SK-N-MC (cell line): ENCODE measurements around the gene USP7.

ENCODE experiments used
- DNase-seq: peaks from one replicate; pipeline ENCODE4 v3.0.0-alpha.2; 2011; ENCODE audit warnings: low read depth, low spot score
- H3K27ac ChIP-seq: fragments of 200-600 bp; sonication (generic); 2 replicates; pipeline ENCODE4 v1.5.1; 2016; ENCODE audit warnings: mixed run types
- H3K36me3 ChIP-seq: fragments of 200-600 bp; sonication (generic); 2 replicates; pipeline ENCODE4 v1.6.1; 2017; ENCODE audit warnings: antibody characterized with exemption, low read length, mixed read lengths; ENCODE audit not compliant: insufficient read depth
- H3K4me3 ChIP-seq: fragments of 200-600 bp; sonication (generic); 2 replicates; pipeline ENCODE4 v1.5.1; 2016
- H3K9ac ChIP-seq: fragments of 200-600 bp; sonication (generic); 2 replicates; pipeline ENCODE4 v1.8.0; 2017; ENCODE audit warnings: mixed run types, mixed read lengths; ENCODE audit not compliant: insufficient read length
- H3K9me3 ChIP-seq: fragments of 200-600 bp; sonication (generic); 2 replicates; pipeline ENCODE4 v1.6.1; 2017; ENCODE audit warnings: low read depth, mild to moderate bottlenecking, antibody characterized with exemption, low read length, moderate library complexity, mixed read lengths
- EZH2 ChIP-seq: fragments of 200-600 bp; sonication (generic); IDR thresholded peaks from one replicate; pipeline ENCODE4 v1.6.1; 2017; ENCODE audit warnings: antibody characterized with exemption
- FOXP2 ChIP-seq: optimal IDR thresholded peaks from 2 replicates; pipeline ENCODE3; 2011; ENCODE audit warnings: mild to moderate bottlenecking, moderate library complexity; ENCODE audit not compliant: insufficient read depth; ENCODE audit errors: extremely low read length, control extremely low read depth
- POLR2AphosphoS5 ChIP-seq: IDR thresholded peaks from 2 replicates; pipeline ENCODE4 v1.6.1; 2012; ENCODE audit warnings: mild to moderate bottlenecking, low read depth, low read length, borderline replicate concordance

Gene USP7

GRCh38 chr16:8943966-8944759 lies 19.5 kb downstream of the USP7 start:
- TF ChIP-seq POLR2AphosphoS5 (no peak), EZH2 (no peak), FOXP2 (no peak)
- Histone ChIP-seq H3K4me3 (no peak overlapping the region), H3K27ac (no peak overlapping the region), H3K9ac (no peak overlapping the region), H3K9me3 (no peaks in the 10 kb centered on the region), H3K36me3 (no peaks in the 10 kb centered on the region)
- no peak for DNase-seq

GRCh38 chr16:8943001-8943763 lies 20.5 kb downstream of the USP7 start:
- TF ChIP-seq POLR2AphosphoS5 = no peak
- TF ChIP-seq FOXP2 = no peak
- TF ChIP-seq EZH2 = no peak
- no peak overlapping the region for H3K4me3 ChIP-seq
- H3K27ac ChIP-seq = no peak overlapping the region

DNA sequence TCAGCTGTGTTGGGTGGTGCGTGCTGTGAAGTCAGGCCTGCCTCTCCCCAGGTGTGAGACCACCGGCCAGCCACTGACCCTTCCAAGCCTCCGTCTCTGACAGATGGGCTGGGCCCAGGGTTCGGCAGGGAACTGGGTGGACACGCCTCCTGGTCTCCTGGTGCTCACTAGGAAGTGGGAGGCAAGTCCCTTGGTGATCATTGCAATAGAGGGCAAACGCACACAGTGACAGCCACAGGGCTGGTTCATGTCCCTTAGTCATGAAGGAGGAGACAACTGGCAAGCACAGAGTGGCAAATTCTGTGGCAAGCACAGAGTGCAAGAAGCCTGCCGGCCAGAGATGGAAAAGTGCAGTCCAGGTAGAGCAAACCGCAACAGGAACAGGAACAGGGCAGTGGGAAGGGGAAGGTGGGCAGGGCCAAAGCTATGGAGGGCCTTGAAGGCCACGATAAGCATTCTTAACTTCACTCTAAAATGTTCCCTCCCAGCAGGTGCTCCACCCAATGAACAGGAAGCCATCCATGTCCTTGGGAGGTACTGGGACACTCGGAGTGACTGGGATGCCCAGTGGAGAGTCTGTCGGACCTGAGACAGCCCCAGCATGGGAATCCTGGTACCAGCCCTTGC lies 21.9 kb downstream of the USP7 start:
- no peak for TF ChIP-seq EZH2
- no peak for TF ChIP-seq FOXP2
- no peak for TF ChIP-seq POLR2AphosphoS5
- Histone ChIP-seq H3K36me3 (no peaks in the 10 kb centered on the region), H3K27ac (no peak overlapping the region), H3K9ac (no peak overlapping the region), H3K4me3 (no peak overlapping the region), H3K9me3 (no peaks in the 10 kb centered on the region)
- no peak for DNase-seq

More at GRCh38 chr16:8943001-8943763, 20.5 kb downstream of the USP7 start:
- no peaks in the 10 kb centered on the region for H3K9me3 ChIP-seq
- DNase-seq = no peak
- H3K9ac ChIP-seq = no peak overlapping the region
- no peaks in the 10 kb centered on the region for H3K36me3 ChIP-seq

- H3K36me3 ChIP-seq = no peaks in the 10 kb centered on the region
- no peak overlapping the region for H3K27ac ChIP-seq
- no peak for DNase-seq
- TF ChIP-seq EZH2 = no peak
- TF ChIP-seq FOXP2 = no peak
- no peak for TF ChIP-seq POLR2AphosphoS5
- no peak overlapping the region for H3K4me3 ChIP-seq
- H3K9ac ChIP-seq = no peak overlapping the region
- H3K9me3 ChIP-seq = no peaks in the 10 kb centered on the region
Measured at GRCh38 chr16:8937803-8938202, 25.9 kb downstream of the USP7 start.

DNA sequence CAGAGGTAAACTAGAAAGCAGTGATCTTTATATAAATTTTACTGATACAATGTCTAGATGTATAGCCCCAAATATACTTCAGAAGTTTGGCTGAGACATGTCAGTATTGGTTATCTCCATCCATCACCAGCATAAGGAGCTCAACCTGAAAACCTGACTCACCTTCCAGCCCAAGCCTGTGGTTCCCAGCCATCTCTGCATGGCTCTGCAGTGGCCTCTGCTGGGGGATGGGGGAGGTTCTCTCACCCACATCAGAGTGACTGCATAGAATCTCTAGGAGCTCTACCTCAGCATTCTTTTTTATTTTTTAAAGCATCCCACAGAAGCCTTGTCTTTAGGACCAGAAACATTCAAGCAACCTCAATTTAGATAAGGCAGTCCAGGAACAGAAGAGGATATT lies 27.3 kb downstream of the USP7 start:
- H3K9ac ChIP-seq = no peak overlapping the region
- no peak for DNase-seq
- H3K4me3 ChIP-seq = no peak overlapping the region
- no peak overlapping the region for H3K27ac ChIP-seq
- H3K9me3 ChIP-seq = no peaks in the 10 kb centered on the region
- no peak for TF ChIP-seq POLR2AphosphoS5
- TF ChIP-seq EZH2 = no peak
- TF ChIP-seq FOXP2 = no peak
- no peaks in the 10 kb centered on the region for H3K36me3 ChIP-seq

DNA sequence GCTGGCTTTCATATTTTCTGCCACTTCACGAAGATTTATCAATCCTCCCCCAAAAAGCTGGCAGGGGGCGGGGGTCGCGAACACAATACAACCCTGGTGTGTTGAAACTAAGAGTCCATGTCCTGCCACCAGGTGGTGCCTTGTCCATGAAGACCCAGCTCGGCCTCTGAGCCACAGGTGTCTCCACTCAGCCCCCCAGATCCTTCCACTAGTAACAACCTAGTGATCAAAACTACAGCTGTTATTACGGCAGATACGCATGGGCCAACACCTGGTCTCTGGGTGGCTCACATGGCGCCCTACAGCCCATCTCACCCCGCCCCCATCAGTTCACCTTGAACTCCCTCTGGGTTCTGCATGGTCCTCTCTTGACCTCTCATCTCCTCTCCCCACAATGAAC lies 27.7 kb downstream of the USP7 start:
- H3K36me3 ChIP-seq = no peaks in the 10 kb centered on the region
- no peak for DNase-seq
- no peak overlapping the region for H3K27ac ChIP-seq
- H3K9me3 ChIP-seq = no peaks in the 10 kb centered on the region
- no peak overlapping the region for H3K4me3 ChIP-seq
- TF ChIP-seq POLR2AphosphoS5 (no peak), FOXP2 (no peak), EZH2 (no peak)
- no peak overlapping the region for H3K9ac ChIP-seq

DNA sequence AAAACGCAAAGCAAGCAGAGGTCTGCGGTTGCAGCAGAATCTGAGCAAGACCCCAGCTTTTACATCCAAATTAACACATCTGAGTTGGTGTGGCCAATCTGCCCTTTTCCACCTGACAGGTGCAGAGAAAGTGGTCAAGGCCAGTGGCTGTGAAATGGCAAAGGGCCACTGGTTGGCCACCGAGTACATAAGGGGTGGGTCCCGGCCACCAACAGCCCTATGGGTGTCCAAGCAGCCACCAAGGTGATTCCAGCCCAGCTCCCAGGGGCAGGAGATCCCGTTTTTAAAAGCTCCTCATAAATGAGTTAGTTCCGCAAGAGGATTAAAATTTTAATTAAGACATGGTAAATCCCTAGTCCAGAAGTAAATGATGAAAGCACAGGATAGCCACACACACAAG lies 29.1 kb downstream of the USP7 start:
- TF ChIP-seq EZH2 (no peak), POLR2AphosphoS5 (no peak), FOXP2 (no peak)
- H3K9ac ChIP-seq = no peak overlapping the region
- H3K9me3 ChIP-seq = no peaks in the 10 kb centered on the region
- DNase-seq = no peak
- H3K36me3 ChIP-seq = peaks cover 7% of the 10 kb centered on the region
- no peak overlapping the region for H3K27ac ChIP-seq
- H3K4me3 ChIP-seq = no peak overlapping the region

DNA sequence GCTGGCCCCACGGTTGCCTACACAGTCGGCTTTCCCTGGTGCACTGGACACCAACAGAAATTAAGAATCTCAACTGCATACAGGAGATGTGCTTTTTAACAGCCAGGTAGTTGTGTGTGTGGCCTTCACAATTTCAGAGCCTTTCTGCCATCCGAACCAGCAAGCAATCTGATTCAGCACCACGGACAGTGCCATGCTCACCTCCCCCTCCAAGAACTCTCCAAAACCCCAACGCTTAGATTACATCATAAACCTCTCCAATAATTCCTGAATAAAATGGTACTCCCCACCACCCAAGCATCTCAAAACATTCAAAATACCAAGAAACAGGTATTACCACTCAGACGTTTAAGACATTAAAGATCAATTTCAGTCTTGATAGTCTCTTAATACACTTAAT lies 31.8 kb downstream of the USP7 start:
- Histone ChIP-seq H3K4me3 (no peak overlapping the region), H3K27ac (no peak overlapping the region), H3K9ac (no peak overlapping the region), H3K9me3 (no peaks in the 10 kb centered on the region), H3K36me3 (peaks cover 27% of the 10 kb centered on the region)
- no peak for DNase-seq
- TF ChIP-seq POLR2AphosphoS5 (no peak), FOXP2 (no peak), EZH2 (no peak)
